SK-N-SH treated with all-trans-retinoic acid at 6 μM for 48 hours (cell line): Measurements from ENCODE around the gene RABGAP1L.
A peak's percentile ranks its signal among the peaks of the same experiment; 100 is the strongest.

Experiments used
- ATAC-seq: fragments of 200-7000 bp; cut with Tn5 transposase; 3 replicates; pipeline ENCODE4 v1.9.1; 2020; ENCODE audit warnings: mild to moderate bottlenecking, moderate library complexity
- ARNTL ChIP-seq: fragments of 450-650 bp; formaldehyde crosslinking; IDR thresholded peaks from 2 replicates; pipeline ENCODE4 v1.5.0; 2020; ENCODE audit warnings: low read depth, mild to moderate bottlenecking, moderate library complexity, borderline replicate concordance
- BACH2 ChIP-seq: fragments of 250-450 bp; sonication (Bioruptor Pico); IDR thresholded peaks from 2 replicates; pipeline ENCODE4 v1.9.0; 2021; ENCODE audit warnings: mild to moderate bottlenecking, borderline replicate concordance
- ESRRG ChIP-seq: fragments of 250-450 bp; sonication (Bioruptor Pico); IDR thresholded peaks from 2 replicates; pipeline ENCODE4 v1.6.1; 2021; ENCODE audit warnings: mild to moderate bottlenecking
- GLIS3 ChIP-seq: fragments of 250-450 bp; sonication (Bioruptor Pico); IDR thresholded peaks from 2 replicates; pipeline ENCODE4 v1.5.0; 2020; ENCODE audit warnings: mild to moderate bottlenecking, moderate library complexity
- ISL1 ChIP-seq: fragments of 250-450 bp; sonication (Bioruptor Pico); IDR thresholded peaks from 2 replicates; pipeline ENCODE4 v2.1.2; 2022; ENCODE audit warnings: mild to moderate bottlenecking, moderate library complexity
- OSR1 ChIP-seq: fragments of 250-450 bp; sonication (Bioruptor Pico); IDR thresholded peaks from 2 replicates; pipeline ENCODE4 v1.8.0; 2022; ENCODE audit warnings: moderate library complexity, mild to moderate bottlenecking, inconsistent platforms
- PPARA ChIP-seq: fragments of 250-450 bp; sonication (Bioruptor Pico); IDR thresholded peaks from 2 replicates; pipeline ENCODE4 v1.5.0; 2020; ENCODE audit warnings: mild to moderate bottlenecking, borderline replicate concordance
- RARB ChIP-seq: fragments of 250-450 bp; sonication (Bioruptor Pico); IDR thresholded peaks from 2 replicates; pipeline ENCODE4 v1.8.0; 2021; ENCODE audit warnings: mild to moderate bottlenecking, moderate library complexity
- TCF4 ChIP-seq: fragments of 250-450 bp; sonication (Bioruptor Pico); IDR thresholded peaks from 2 replicates; pipeline ENCODE4 v1.8.0; 2021; ENCODE audit warnings: mild to moderate bottlenecking, moderate library complexity, borderline replicate concordance
- TOX ChIP-seq: fragments of 250-450 bp; sonication (Bioruptor Pico); IDR thresholded peaks from 2 replicates; pipeline ENCODE4 v1.8.0; 2021; ENCODE audit warnings: mild to moderate bottlenecking, moderate library complexity, borderline replicate concordance
- ZC3H10 ChIP-seq: fragments of 250-450 bp; sonication (Bioruptor Pico); IDR thresholded peaks from 2 replicates; pipeline ENCODE4 v1.5.1; 2021; ENCODE audit warnings: mild to moderate bottlenecking, moderate library complexity
- ZFP3 ChIP-seq: fragments of 250-450 bp; sonication (Bioruptor Pico); IDR thresholded peaks from 2 replicates; pipeline ENCODE4 v1.5.0; 2020; ENCODE audit warnings: mild to moderate bottlenecking, moderate library complexity
- ZFP30 ChIP-seq: fragments of 450-650 bp; formaldehyde crosslinking; IDR thresholded peaks from 2 replicates; pipeline ENCODE4 v1.5.0; 2022; ENCODE audit warnings: mild to moderate bottlenecking, moderate library complexity
- ZNF565 ChIP-seq: fragments of 450-650 bp; formaldehyde crosslinking; conservative IDR thresholded peaks from 2 replicates; pipeline ENCODE4 v1.5.0; 2020; ENCODE audit warnings: low read depth, mild to moderate bottlenecking, moderate library complexity
- ZNF70 ChIP-seq: fragments of 450-650 bp; formaldehyde crosslinking; IDR thresholded peaks from 2 replicates; pipeline ENCODE4 v1.5.0; 2020; ENCODE audit warnings: mild to moderate bottlenecking, moderate library complexity
- TF ChIP-seq, protein P1 (sequence below): fragments of 250-450 bp; sonication (Bioruptor Pico); IDR thresholded peaks from 2 replicates; pipeline ENCODE4 v1.8.0; 2021; ENCODE audit warnings: low read depth, mild to moderate bottlenecking, moderate library complexity, borderline replicate concordance
- TF ChIP-seq, protein P2 (sequence below): fragments of 250-450 bp; sonication (Bioruptor Pico); IDR thresholded peaks from 2 replicates; pipeline ENCODE4 v1.5.1; 2020; ENCODE audit warnings: low read depth, mild to moderate bottlenecking, moderate library complexity
- TF ChIP-seq, protein P3 (sequence below): fragments of 250-450 bp; sonication (Bioruptor Pico); IDR thresholded peaks from 2 replicates; pipeline ENCODE4 v1.5.0; 2020; ENCODE audit warnings: mild to moderate bottlenecking, moderate library complexity

Gene RABGAP1L

DNA sequence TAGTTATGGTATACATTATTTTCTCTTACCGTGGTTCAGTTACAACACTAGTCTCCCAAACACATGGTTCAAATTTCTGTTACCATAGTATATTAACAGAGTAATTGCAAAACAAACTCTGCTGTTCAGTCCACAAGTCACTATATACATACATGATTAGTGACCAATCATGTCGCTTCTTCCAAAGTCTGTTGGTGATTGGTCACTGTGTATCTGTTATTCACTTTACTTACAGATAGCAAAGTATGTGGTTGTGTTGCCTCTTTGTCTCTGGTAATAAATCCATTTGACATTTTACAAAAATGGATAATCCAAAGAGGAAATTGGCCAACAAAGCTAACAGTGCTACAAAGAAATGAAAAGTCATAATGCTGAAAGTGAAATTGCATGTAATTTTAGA lies 107.2 kb downstream of the RABGAP1L start (continued):
- no peak for TF ChIP-seq PPARA (CRISPR knock-in tag)
- no peak for TF ChIP-seq ZFP30
- no peak for TF ChIP-seq ZC3H10 (CRISPR knock-in tag)
- no peak for TF ChIP-seq RARB (CRISPR knock-in tag)
- TF ChIP-seq ZNF70 (CRISPR knock-in tag) = no peak
- TF ChIP-seq ARNTL (CRISPR knock-in tag) = no peak
- no peak for TF ChIP-seq ISL1 (CRISPR knock-in tag)
- no peak for TF ChIP-seq OSR1 (CRISPR knock-in tag)
- no peak for TF ChIP-seq GLIS3 (CRISPR knock-in tag)
- no peak for TF ChIP-seq TOX (CRISPR knock-in tag)
- TF ChIP-seq, protein P1, sequence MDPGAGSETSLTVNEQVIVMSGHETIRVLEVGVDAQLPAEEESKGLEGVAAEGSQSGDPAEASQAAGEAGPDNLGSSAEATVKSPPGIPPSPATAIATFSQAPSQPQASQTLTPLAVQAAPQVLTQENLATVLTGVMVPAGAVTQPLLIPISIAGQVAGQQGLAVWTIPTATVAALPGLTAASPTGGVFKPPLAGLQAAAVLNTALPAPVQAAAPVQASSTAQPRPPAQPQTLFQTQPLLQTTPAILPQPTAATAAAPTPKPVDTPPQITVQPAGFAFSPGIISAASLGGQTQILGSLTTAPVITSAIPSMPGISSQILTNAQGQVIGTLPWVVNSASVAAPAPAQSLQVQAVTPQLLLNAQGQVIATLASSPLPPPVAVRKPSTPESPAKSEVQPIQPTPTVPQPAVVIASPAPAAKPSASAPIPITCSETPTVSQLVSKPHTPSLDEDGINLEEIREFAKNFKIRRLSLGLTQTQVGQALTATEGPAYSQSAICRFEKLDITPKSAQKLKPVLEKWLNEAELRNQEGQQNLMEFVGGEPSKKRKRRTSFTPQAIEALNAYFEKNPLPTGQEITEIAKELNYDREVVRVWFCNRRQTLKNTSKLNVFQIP (CRISPR knock-in tag) = no peak

DNA sequence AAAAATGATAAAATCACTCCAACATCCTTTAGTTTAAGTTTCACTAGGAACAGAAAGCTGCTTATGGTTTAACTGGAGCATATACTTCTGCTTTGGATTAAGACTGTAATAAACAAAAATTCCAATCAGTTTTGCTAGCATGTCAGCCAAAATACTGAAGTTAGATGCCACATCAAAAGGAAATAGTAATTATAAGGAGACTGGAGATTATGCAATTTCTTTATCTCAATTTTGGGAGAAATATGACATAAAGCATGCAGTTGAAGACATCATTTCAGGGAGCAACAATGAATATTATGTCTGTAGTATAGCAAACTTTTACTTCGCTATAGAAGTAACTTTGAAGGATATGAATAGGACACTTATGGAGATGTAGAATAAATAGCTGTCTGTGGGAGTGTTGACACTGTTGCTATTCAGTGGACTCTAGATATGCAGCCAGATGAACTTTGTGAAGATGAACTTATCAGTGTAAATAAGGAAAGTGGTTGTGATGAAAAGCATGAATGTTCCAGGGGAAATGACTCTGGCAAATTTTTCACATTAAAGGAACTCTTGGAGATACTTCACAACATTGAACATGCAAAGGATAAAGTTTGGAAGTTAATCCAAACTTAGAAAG lies 107.8 kb downstream of the RABGAP1L start:
- TF ChIP-seq PPARA (CRISPR knock-in tag) (no peak), ARNTL (CRISPR knock-in tag) (no peak), RARB (CRISPR knock-in tag) (no peak), ZFP30 (no peak), TOX (CRISPR knock-in tag) (no peak), TCF4 (CRISPR knock-in tag) (no peak), ZNF565 (no peak), ZFP3 (CRISPR knock-in tag) (no peak), GLIS3 (CRISPR knock-in tag) (no peak)
- TF ChIP-seq, protein P2, sequence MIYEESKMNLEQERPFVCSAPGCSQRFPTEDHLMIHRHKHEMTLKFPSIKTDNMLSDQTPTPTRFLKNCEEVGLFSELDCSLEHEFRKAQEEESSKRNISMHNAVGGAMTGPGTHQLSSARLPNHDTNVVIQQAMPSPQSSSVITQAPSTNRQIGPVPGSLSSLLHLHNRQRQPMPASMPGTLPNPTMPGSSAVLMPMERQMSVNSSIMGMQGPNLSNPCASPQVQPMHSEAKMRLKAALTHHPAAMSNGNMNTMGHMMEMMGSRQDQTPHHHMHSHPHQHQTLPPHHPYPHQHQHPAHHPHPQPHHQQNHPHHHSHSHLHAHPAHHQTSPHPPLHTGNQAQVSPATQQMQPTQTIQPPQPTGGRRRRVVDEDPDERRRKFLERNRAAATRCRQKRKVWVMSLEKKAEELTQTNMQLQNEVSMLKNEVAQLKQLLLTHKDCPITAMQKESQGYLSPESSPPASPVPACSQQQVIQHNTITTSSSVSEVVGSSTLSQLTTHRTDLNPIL (CRISPR knock-in tag) = no peak
- TF ChIP-seq, protein P3, sequence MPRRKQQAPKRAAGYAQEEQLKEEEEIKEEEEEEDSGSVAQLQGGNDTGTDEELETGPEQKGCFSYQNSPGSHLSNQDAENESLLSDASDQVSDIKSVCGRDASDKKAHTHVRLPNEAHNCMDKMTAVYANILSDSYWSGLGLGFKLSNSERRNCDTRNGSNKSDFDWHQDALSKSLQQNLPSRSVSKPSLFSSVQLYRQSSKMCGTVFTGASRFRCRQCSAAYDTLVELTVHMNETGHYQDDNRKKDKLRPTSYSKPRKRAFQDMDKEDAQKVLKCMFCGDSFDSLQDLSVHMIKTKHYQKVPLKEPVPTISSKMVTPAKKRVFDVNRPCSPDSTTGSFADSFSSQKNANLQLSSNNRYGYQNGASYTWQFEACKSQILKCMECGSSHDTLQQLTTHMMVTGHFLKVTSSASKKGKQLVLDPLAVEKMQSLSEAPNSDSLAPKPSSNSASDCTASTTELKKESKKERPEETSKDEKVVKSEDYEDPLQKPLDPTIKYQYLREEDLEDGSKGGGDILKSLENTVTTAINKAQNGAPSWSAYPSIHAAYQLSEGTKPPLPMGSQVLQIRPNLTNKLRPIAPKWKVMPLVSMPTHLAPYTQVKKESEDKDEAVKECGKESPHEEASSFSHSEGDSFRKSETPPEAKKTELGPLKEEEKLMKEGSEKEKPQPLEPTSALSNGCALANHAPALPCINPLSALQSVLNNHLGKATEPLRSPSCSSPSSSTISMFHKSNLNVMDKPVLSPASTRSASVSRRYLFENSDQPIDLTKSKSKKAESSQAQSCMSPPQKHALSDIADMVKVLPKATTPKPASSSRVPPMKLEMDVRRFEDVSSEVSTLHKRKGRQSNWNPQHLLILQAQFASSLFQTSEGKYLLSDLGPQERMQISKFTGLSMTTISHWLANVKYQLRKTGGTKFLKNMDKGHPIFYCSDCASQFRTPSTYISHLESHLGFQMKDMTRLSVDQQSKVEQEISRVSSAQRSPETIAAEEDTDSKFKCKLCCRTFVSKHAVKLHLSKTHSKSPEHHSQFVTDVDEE = no peak
- TF ChIP-seq, protein P1 (CRISPR knock-in tag) = no peak
- peak; percentile 15; the same call in 1 of the 3 replicates for ATAC-seq

DNA sequence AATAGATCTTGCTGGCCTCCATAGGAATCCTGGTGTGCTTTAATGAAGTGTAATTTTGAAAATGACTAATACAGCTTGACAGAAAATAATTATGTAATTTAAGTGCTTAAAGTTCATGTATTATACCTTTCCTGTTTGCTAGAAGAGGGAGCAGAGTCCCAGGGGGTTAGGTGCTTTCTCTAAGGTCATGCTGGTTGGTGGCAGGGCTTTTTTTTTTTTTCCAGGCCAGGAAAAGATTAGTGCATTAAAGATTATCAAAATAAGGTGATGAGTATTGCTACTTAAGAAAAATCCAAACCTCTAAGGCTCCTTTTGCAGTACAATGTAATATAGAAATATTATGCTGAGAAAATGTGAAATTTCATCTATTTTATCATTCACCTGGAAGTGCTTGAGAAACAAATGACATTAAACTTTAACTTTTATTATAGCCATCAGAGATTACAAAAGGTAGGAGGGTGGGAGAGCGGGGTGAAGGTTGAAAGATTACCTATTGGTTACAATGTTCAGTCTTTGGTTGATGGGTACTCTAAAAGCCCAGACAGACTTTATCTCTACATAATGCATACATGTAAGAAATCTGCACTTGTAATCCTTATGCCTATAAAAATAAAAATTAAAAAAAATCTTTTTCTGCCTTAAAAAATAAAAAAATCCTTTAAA lies 110.8 kb downstream of the RABGAP1L start:
- TF ChIP-seq, protein P2 (CRISPR knock-in tag) = no peak
- TF ChIP-seq BACH2 (no peak), GLIS3 (CRISPR knock-in tag) (no peak), TCF4 (CRISPR knock-in tag) (no peak), ESRRG (CRISPR knock-in tag) (no peak), ISL1 (CRISPR knock-in tag) (no peak)
- ATAC-seq = no peak
